ENCODE data around the gene VWCE. TPM values are rescaled to one million over a fixed set of nuclear protein-coding genes. Genes with fewer than 3 reads are reported as not detected.

Gene VWCE
- total RNA-seq, 1 donor from 2014 or later, result 27.3 TPM

DNA sequence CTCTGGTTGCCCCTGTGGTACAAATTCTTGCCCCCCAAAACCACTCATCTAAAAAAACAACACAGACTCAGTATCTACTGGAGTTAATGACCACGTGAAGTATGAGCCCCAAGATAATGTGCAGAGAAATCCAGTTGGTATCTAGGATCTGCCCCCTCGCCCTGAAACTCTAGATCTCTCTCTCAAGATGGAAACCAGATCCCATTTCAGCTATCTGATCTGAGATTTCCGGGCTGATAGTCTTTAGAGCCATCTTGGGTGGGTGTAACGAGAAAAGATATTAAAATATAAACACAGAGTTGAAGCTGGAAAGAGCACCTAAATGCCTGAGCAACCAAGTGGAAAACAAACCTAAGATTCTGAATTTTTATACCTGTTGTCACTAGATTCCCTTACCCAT lies 14.0 kb upstream of the VWCE start:
- TF ChIP-seq, protein P1, sequence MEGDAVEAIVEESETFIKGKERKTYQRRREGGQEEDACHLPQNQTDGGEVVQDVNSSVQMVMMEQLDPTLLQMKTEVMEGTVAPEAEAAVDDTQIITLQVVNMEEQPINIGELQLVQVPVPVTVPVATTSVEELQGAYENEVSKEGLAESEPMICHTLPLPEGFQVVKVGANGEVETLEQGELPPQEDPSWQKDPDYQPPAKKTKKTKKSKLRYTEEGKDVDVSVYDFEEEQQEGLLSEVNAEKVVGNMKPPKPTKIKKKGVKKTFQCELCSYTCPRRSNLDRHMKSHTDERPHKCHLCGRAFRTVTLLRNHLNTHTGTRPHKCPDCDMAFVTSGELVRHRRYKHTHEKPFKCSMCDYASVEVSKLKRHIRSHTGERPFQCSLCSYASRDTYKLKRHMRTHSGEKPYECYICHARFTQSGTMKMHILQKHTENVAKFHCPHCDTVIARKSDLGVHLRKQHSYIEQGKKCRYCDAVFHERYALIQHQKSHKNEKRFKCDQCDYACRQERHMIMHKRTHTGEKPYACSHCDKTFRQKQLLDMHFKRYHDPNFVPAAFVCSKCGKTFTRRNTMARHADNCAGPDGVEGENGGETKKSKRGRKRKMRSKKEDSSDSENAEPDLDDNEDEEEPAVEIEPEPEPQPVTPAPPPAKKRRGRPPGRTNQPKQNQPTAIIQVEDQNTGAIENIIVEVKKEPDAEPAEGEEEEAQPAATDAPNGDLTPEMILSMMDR (IDR thresholded peaks at IDR 0.05; ENCODE audit: partially characterized antibody, unreplicated experiment), result no peak

DNA sequence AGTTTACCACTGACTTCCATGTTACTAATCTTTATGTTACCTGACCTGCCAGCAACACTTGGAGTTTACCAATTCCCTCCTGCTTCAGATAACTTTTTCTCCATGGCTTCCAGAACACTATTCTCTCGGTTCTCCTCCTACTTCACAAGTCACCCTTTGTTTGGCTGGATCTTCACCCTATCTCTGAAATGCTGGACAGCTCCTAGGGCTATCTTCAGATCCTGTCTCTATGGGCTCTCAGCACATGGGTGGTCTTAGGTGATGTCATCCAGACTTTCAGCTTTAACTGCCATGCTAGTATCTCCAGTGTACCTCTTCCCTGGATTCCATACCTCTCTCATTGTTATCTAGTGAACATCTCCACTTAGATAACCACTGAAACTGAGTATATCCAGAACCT lies 12.2 kb upstream of the VWCE start:
- Mint-ChIP-seq H3K4me1 (ENCODE audit: low read depth, unreplicated experiment) (no peaks in the 10 kb centered on the region), H3K36me3 (ENCODE audit: unreplicated experiment) (no peaks in the 10 kb centered on the region), H3K27me3 (ENCODE audit: unreplicated experiment) (no peaks in the 10 kb centered on the region), H3K9me3 (ENCODE audit: unreplicated experiment) (peaks cover 3% of the 10 kb centered on the region), H3K4me3 (ENCODE audit: unreplicated experiment) (no peak overlapping the region), H3K27ac (ENCODE audit: unreplicated experiment) (no peak overlapping the region)
- DNase-seq, result no peak
- TF ChIP-seq, protein P1 (IDR thresholded peaks at IDR 0.05; ENCODE audit: partially characterized antibody, unreplicated experiment), result no peak

More for the DNA sequence above, 14.0 kb upstream of the VWCE start:
- Mint-ChIP-seq H3K27ac (ENCODE audit: unreplicated experiment) (no peak overlapping the region), H3K36me3 (ENCODE audit: unreplicated experiment) (no peaks in the 10 kb centered on the region), H3K4me3 (ENCODE audit: unreplicated experiment) (no peak overlapping the region), H3K9me3 (ENCODE audit: unreplicated experiment) (peaks cover 3% of the 10 kb centered on the region), H3K4me1 (ENCODE audit: low read depth, unreplicated experiment) (no peaks in the 10 kb centered on the region), H3K27me3 (ENCODE audit: unreplicated experiment) (no peaks in the 10 kb centered on the region)
- no peak for DNase-seq

DNA sequence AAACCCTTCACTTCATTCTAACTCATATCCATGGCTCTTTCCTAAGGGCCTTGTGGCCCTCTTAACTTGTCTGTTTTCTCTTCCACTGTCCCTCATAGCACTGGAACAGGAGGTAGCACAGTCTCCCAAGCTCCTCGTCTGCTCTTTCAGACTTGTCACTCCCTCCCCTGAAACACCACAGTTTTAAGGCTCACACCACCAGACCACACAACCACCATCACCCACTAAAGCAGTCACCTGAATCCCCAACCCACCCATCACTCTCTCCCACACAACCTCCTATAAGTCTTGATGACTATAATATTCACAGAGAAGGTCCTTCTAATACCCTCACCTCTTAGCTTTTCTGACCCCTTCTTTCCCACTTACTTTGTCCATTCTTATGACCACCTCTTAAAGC lies 11.1 kb upstream of the VWCE start:
- Mint-ChIP-seq H3K27me3 (ENCODE audit: unreplicated experiment) (no peaks in the 10 kb centered on the region), H3K36me3 (ENCODE audit: unreplicated experiment) (no peaks in the 10 kb centered on the region), H3K27ac (ENCODE audit: unreplicated experiment) (no peak overlapping the region), H3K4me3 (ENCODE audit: unreplicated experiment) (no peak overlapping the region), H3K9me3 (ENCODE audit: unreplicated experiment) (peaks cover 3% of the 10 kb centered on the region), H3K4me1 (ENCODE audit: low read depth, unreplicated experiment) (no peaks in the 10 kb centered on the region)
- no peak for DNase-seq
- TF ChIP-seq, protein P1 (IDR thresholded peaks at IDR 0.05; ENCODE audit: partially characterized antibody, unreplicated experiment), result no peak

DNA sequence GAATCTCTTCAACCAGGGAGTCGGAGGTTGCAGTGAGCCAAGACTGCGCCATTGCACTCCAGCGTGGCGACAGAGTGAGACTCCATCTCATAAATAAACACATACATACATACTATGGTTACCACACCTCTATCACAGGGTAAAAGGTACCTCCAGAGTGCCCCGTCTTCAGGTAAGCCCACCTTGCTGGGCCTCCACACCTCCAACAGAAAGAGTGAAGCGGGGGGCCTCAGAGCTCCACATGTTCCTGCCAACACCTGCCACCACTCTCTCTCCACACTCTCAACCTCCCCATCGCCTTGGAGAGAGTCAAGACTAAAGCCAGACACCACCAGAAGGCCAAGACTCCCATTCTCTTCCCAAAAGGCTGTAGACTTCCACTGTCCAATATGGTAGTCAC lies 10.3 kb upstream of the VWCE start:
- no peak overlapping the region for H3K4me3 Mint-ChIP-seq (ENCODE audit: unreplicated experiment)
- TF ChIP-seq, protein P1 (IDR thresholded peaks at IDR 0.05; ENCODE audit: partially characterized antibody, unreplicated experiment), result no peak
- H3K9me3 Mint-ChIP-seq (ENCODE audit: unreplicated experiment), result peaks cover 3% of the 10 kb centered on the region
- no peak overlapping the region for H3K27ac Mint-ChIP-seq (ENCODE audit: unreplicated experiment)
- DNase-seq, result no peak
- H3K4me1 Mint-ChIP-seq (ENCODE audit: low read depth, unreplicated experiment), result no peaks in the 10 kb centered on the region
- H3K36me3 Mint-ChIP-seq (ENCODE audit: unreplicated experiment), result peaks cover 4% of the 10 kb centered on the region
- peaks cover 2% of the 10 kb centered on the region for H3K27me3 Mint-ChIP-seq (ENCODE audit: unreplicated experiment)

DNA sequence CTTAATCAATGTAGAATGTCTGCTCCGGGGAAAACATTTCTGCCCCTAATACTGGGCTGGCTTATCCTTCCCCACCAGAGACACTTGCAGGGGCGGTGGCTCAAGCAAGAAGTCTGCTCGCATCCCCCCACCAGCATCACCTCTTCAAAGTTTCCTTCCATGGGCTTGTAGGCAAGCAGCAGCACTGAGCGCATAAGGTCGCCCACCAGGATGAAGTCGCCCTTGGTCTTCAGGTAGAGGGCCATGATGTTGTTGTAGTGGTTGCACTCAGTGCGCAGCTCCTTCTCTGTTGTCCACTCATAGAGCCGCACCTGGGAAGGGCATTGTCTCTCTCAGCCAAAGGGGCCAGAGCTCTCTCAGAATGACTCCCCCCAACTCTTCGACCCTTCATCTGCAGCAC lies 8.6 kb upstream of the VWCE start:
- TF ChIP-seq, protein P1 (IDR thresholded peaks at IDR 0.05; ENCODE audit: partially characterized antibody, unreplicated experiment), result no peak

More for the DNA sequence above, 8.6 kb upstream of the VWCE start:
- H3K27ac Mint-ChIP-seq (ENCODE audit: unreplicated experiment), result peak overlapping the region; percentile 23
- peaks cover 4% of the 10 kb centered on the region for H3K36me3 Mint-ChIP-seq (ENCODE audit: unreplicated experiment)
- DNase-seq, result no peak
- no peak overlapping the region for H3K4me3 Mint-ChIP-seq (ENCODE audit: unreplicated experiment)
- H3K27me3 Mint-ChIP-seq (ENCODE audit: unreplicated experiment), result peaks cover 2% of the 10 kb centered on the region
- no peaks in the 10 kb centered on the region for H3K4me1 Mint-ChIP-seq (ENCODE audit: low read depth, unreplicated experiment)
- H3K9me3 Mint-ChIP-seq (ENCODE audit: unreplicated experiment), result peaks cover 3% of the 10 kb centered on the region

Data from glutamatergic neuron (in vitro differentiated cells).